T-helper 1 cell treated with Interleukin-12 subunit alpha and Interleukin-12 subunit beta and Interleukin-4 antibody, amounts not matched to agents 30 μg/mL and 1 μg/mL, for 36 hours (primary cell): Measurements from ENCODE around the gene MEAF6.
"Not testable (repeated sequence)": the region's sequence is repeated elsewhere in the genome, so short reads cannot be mapped to it uniquely, and the experiment has no call there.

Source experiments
- H3K27ac Mint-ChIP-seq: one replicate; pipeline ENCODE4 v1.8.0; 2021; ENCODE audit warnings: mild to moderate bottlenecking, mixed read lengths
- H3K27me3 Mint-ChIP-seq: one replicate; pipeline ENCODE4 v1.8.0; 2021; ENCODE audit warnings: low read depth, mixed read lengths
- H3K36me3 Mint-ChIP-seq: one replicate; pipeline ENCODE4 v1.8.0; 2021; ENCODE audit warnings: low read depth, mixed read lengths
- H3K4me1 Mint-ChIP-seq: one replicate; pipeline ENCODE4 v1.8.0; 2021; ENCODE audit warnings: low read depth, mixed read lengths
- H3K4me3 Mint-ChIP-seq: one replicate; pipeline ENCODE4 v1.8.0; 2021; ENCODE audit warnings: mild to moderate bottlenecking, moderate library complexity, mixed read lengths
- H3K9me3 Mint-ChIP-seq: one replicate; pipeline ENCODE4 v1.8.0; 2021; ENCODE audit warnings: mixed read lengths

Gene MEAF6

GRCh38 chr1:37506740-37507139 lies 7.8 kb downstream of the MEAF6 start:
- Mint-ChIP-seq H3K36me3 (peaks cover 29% of the 10 kb centered on the region), H3K9me3 (no peaks in the 10 kb centered on the region), H3K27ac (no peak overlapping the region)

GRCh38 chr1:37502791-37503190 lies 11.8 kb downstream of the MEAF6 start:
- not testable (repeated sequence) for H3K4me1 Mint-ChIP-seq, H3K27ac Mint-ChIP-seq, H3K9me3 Mint-ChIP-seq, H3K27me3 Mint-ChIP-seq, H3K4me3 Mint-ChIP-seq
- H3K36me3 Mint-ChIP-seq = peaks cover 38% of the 10 kb centered on the region

More at GRCh38 chr1:37506740-37507139, 7.8 kb downstream of the MEAF6 start:
- Mint-ChIP-seq H3K4me3 (no peak overlapping the region), H3K4me1 (peaks cover 18% of the 10 kb centered on the region), H3K27me3 (no peaks in the 10 kb centered on the region)

- Mint-ChIP-seq H3K27ac (no peak overlapping the region), H3K36me3 (peaks cover 32% of the 10 kb centered on the region), H3K4me3 (no peak overlapping the region)
Observed at GRCh38 chr1:37502104-37502503, 12.5 kb downstream of the MEAF6 start.

GRCh38 chr1:37501661-37502060 lies 12.9 kb downstream of the MEAF6 start:
- peaks cover 3% of the 10 kb centered on the region for H3K4me1 Mint-ChIP-seq
- H3K27ac Mint-ChIP-seq = no peak overlapping the region
- H3K27me3 Mint-ChIP-seq = no peaks in the 10 kb centered on the region
- H3K9me3 Mint-ChIP-seq = no peaks in the 10 kb centered on the region
- H3K4me3 Mint-ChIP-seq = no peak overlapping the region
- H3K36me3 Mint-ChIP-seq = peaks cover 32% of the 10 kb centered on the region

More at GRCh38 chr1:37502104-37502503, 12.5 kb downstream of the MEAF6 start:
- H3K27me3 Mint-ChIP-seq = no peaks in the 10 kb centered on the region
- peaks cover 3% of the 10 kb centered on the region for H3K4me1 Mint-ChIP-seq
- H3K9me3 Mint-ChIP-seq = no peaks in the 10 kb centered on the region

- Mint-ChIP-seq H3K36me3 (peaks cover 25% of the 10 kb centered on the region), H3K4me3 (no peak overlapping the region), H3K27me3 (no peaks in the 10 kb centered on the region), H3K4me1 (peaks cover 1% of the 10 kb centered on the region), H3K9me3 (no peaks in the 10 kb centered on the region), H3K27ac (no peak overlapping the region)
Observed at GRCh38 chr1:37498872-37499617, 15.5 kb downstream of the MEAF6 start.

- H3K4me3 Mint-ChIP-seq = no peak overlapping the region
- peaks cover 33% of the 10 kb centered on the region for H3K36me3 Mint-ChIP-seq
- no peaks in the 10 kb centered on the region for H3K9me3 Mint-ChIP-seq
- no peak overlapping the region for H3K27ac Mint-ChIP-seq
- H3K4me1 Mint-ChIP-seq = peaks cover 6% of the 10 kb centered on the region
- H3K27me3 Mint-ChIP-seq = no peaks in the 10 kb centered on the region
Observed at GRCh38 chr1:37497832-37498231, 16.7 kb downstream of the MEAF6 start.

- no peak overlapping the region for H3K27ac Mint-ChIP-seq
- H3K36me3 Mint-ChIP-seq = peaks cover 23% of the 10 kb centered on the region
- peaks cover 6% of the 10 kb centered on the region for H3K4me1 Mint-ChIP-seq
- H3K27me3 Mint-ChIP-seq = no peaks in the 10 kb centered on the region
- H3K9me3 Mint-ChIP-seq = no peaks in the 10 kb centered on the region
- no peak overlapping the region for H3K4me3 Mint-ChIP-seq
Observed at GRCh38 chr1:37495875-37496274, 18.7 kb downstream of the MEAF6 start.

- H3K36me3 Mint-ChIP-seq = peaks cover 16% of the 10 kb centered on the region
- no peak overlapping the region for H3K4me3 Mint-ChIP-seq
- no peaks in the 10 kb centered on the region for H3K27me3 Mint-ChIP-seq
- H3K27ac Mint-ChIP-seq = peak overlapping the region; percentile 12
- no peaks in the 10 kb centered on the region for H3K9me3 Mint-ChIP-seq
- H3K4me1 Mint-ChIP-seq = peaks cover 6% of the 10 kb centered on the region
Observed at GRCh38 chr1:37493336-37494098, 21.0 kb downstream of the MEAF6 start.

- H3K9me3 Mint-ChIP-seq = no peaks in the 10 kb centered on the region
- no peak overlapping the region for H3K27ac Mint-ChIP-seq
- no peaks in the 10 kb centered on the region for H3K27me3 Mint-ChIP-seq
- peaks cover 14% of the 10 kb centered on the region for H3K36me3 Mint-ChIP-seq
- H3K4me3 Mint-ChIP-seq = no peak overlapping the region
- peaks cover 17% of the 10 kb centered on the region for H3K4me1 Mint-ChIP-seq
Observed at GRCh38 chr1:37487619-37487984, 27.0 kb downstream of the MEAF6 start.

- H3K4me1 Mint-ChIP-seq = peaks cover 22% of the 10 kb centered on the region
- no peaks in the 10 kb centered on the region for H3K27me3 Mint-ChIP-seq
- peak overlapping the region; percentile 71 for H3K27ac Mint-ChIP-seq
- H3K9me3 Mint-ChIP-seq = no peaks in the 10 kb centered on the region
- H3K4me3 Mint-ChIP-seq = no peak overlapping the region
- H3K36me3 Mint-ChIP-seq = peaks cover 21% of the 10 kb centered on the region
Observed at GRCh38 chr1:37486680-37487618, 27.6 kb downstream of the MEAF6 start.

- Mint-ChIP-seq H3K9me3 (no peaks in the 10 kb centered on the region), H3K36me3 (peaks cover 29% of the 10 kb centered on the region), H3K27ac (no peak overlapping the region), H3K27me3 (no peaks in the 10 kb centered on the region), H3K4me1 (peaks cover 27% of the 10 kb centered on the region), H3K4me3 (no peak overlapping the region)
Observed at GRCh38 chr1:37485902-37486679, 28.5 kb downstream of the MEAF6 start.

- Mint-ChIP-seq H3K27me3 (no peaks in the 10 kb centered on the region), H3K36me3 (peaks cover 36% of the 10 kb centered on the region), H3K4me3 (no peak overlapping the region), H3K9me3 (no peaks in the 10 kb centered on the region), H3K27ac (peak overlapping the region; percentile 56), H3K4me1 (peaks cover 34% of the 10 kb centered on the region)
Observed at GRCh38 chr1:37484325-37485051, 30.1 kb downstream of the MEAF6 start.

- Mint-ChIP-seq H3K27ac (peak overlapping the region; percentile 53), H3K36me3 (peaks cover 43% of the 10 kb centered on the region), H3K27me3 (no peaks in the 10 kb centered on the region), H3K9me3 (no peaks in the 10 kb centered on the region), H3K4me3 (no peak overlapping the region), H3K4me1 (peaks cover 34% of the 10 kb centered on the region)
Observed at GRCh38 chr1:37483785-37484184, 30.8 kb downstream of the MEAF6 start.
